Uterus (tissue), 2 donors: ENCODE results near the gene SCRT2.

Experiments
- POLR2A ChIP-seq, 2 donors: fragments of 450-650 bp; IDR thresholded peaks; one replicate each; pipeline ENCODE4 v1.6.1; 2016; ENCODE audit warnings: antibody characterized with exemption in 2 of 2, mild to moderate bottlenecking in 1 of 2, moderate library complexity in 1 of 2
- TF ChIP-seq, protein P1 (sequence below), 4 experiments: fragments of 200-600 bp in 2 of 4; fragments of 450-650 bp in 2 of 4; sonication (generic) in 2 of 4; IDR thresholded peaks; one replicate each; pipeline ENCODE4 v1.5.1; 2016 to 2019; ENCODE audit warnings: antibody characterized with exemption in 4 of 4, mild to moderate bottlenecking in 2 of 4, moderate library complexity in 1 of 4

- TF ChIP-seq POLR2A (IDR thresholded peaks at IDR 0.05), result no peak
- TF ChIP-seq, protein P1, sequence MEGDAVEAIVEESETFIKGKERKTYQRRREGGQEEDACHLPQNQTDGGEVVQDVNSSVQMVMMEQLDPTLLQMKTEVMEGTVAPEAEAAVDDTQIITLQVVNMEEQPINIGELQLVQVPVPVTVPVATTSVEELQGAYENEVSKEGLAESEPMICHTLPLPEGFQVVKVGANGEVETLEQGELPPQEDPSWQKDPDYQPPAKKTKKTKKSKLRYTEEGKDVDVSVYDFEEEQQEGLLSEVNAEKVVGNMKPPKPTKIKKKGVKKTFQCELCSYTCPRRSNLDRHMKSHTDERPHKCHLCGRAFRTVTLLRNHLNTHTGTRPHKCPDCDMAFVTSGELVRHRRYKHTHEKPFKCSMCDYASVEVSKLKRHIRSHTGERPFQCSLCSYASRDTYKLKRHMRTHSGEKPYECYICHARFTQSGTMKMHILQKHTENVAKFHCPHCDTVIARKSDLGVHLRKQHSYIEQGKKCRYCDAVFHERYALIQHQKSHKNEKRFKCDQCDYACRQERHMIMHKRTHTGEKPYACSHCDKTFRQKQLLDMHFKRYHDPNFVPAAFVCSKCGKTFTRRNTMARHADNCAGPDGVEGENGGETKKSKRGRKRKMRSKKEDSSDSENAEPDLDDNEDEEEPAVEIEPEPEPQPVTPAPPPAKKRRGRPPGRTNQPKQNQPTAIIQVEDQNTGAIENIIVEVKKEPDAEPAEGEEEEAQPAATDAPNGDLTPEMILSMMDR (IDR thresholded peaks at IDR 0.05), result no peak
Measured at GRCh38 chr20:666877-667276, 8.7 kb downstream of the SCRT2 start.
